HG03064 (cell line): ENCODE data around the gene SHC4.
"Not testable (repeated sequence)": the region's sequence is repeated elsewhere in the genome, so short reads cannot be mapped to it uniquely, and the experiment has no call there.

ENCODE experiments used
- ATAC-seq: cut with Tn5 transposase; IDR thresholded peaks from one replicate; pipeline ENCODE4 v1.9.1; 2021; ENCODE audit warnings: low read depth; ENCODE audit not compliant: unreplicated experiment

The SHC4 gene

GRCh38 chr15:48963524-48964113, at the start of gene SHC4:
SHC4 (minus strand) TSS chr15:48963919; CDS start chr15:48963015, 904 bp downstream.
- ATAC-seq: no peak

GRCh38 chr15:48999314-48999713, 35.6 kb upstream of the SHC4 start:
- no peak for ATAC-seq

DNA sequence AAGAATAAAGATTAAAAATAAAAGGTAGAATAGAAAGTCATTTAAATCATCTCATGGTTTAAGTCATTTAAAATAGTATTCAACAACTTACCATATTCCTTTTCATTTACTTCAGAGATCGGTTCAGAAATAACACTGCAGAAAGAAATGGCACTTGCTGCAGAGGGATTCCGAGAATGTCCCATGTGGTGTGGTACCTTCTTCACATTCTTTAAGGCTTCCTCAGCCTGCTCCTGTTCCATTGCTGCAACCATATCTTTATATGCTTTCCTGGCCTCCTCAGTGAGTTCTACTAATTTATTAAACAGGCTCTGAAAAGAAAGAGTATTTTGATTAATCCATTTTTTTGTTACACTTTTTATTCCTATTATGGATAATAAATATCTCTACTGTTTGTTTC, 32.6 kb upstream of the SHC4 start:
- ATAC-seq: no peak

DNA sequence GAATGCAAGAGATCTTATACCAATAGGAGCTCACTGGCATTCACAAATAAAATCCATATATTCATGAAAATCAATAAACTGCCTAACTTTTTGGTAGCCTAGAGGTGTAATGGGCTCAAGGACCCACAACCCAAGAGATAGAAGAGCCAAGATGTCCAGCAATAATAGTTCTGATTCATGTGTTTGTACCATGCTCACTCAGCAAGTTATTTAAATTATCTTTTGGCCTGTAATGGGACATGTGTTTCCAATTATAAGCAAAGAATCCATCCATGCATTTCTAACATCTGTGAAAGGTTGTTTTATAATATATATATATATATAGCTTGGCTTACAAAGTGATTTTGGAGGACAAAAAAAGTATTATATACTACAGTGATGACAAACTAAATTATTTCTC, 29.7 kb upstream of the SHC4 start:
- no peak for ATAC-seq

GRCh38 chr15:48992545-48992944, 28.8 kb upstream of the SHC4 start:
- peak; percentile 69 for ATAC-seq

- ATAC-seq: no peak
Observed at GRCh38 chr15:48992096-48992495, 28.4 kb upstream of the SHC4 start.

DNA sequence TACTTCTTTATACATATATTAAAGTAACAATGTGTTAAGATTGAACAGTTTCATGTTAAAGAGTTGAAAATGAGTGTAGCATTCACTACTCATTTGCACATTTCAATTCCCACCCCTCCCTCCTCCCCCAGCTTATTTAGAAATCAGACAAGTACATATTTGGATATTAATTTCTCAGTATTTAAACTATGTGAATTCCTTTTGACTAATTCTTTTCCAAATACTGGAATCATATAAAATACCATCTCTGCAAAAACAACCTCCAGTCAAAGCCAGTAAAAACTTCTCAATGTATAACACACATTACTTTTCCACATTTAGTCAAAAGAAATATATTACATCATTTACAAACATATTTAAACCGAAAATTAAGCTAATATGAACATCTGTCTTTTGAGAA, 25.5 kb upstream of the SHC4 start:
- ATAC-seq: no peak

GRCh38 chr15:48987142-48987541, 23.4 kb upstream of the SHC4 start:
- no peak for ATAC-seq

DNA sequence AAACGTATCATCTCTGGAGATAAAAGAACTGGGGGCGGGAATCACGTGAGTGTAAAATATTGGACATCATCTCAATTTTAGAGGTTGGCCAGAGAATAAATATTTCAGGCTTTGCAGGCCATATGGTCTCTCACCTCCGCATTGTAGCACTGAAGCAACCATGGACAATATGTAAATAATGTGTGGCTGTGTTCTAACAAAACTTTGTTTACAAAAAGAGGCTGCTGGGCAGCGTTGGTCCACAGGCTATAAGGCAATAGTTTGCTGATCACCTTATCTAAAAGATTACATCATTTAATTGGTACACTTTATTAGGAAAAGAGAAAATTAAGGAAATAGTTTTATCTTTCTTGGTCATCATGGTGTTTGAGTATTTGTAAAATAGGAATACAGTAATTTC, 22.5 kb upstream of the SHC4 start:
- no peak for ATAC-seq

DNA sequence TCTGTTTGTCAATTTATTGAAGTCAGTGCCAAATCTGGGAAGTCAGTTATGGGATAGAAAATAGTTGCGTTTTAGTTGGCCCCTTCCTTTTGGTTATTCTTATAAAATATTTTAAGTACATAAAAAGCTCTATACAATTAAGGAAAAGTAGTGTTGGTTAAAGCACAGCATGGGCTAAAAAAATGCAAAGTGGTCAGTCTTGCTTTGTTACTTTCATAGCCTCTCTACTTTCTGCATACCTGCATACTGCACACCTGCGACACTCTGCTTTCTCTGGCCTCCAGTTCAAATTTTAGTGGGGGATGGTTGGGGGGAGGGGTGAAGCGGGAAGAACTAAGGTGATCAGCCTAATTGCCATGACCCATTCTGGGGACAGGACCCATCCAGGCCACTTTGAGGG, 21.8 kb upstream of the SHC4 start:
- ATAC-seq: no peak

DNA sequence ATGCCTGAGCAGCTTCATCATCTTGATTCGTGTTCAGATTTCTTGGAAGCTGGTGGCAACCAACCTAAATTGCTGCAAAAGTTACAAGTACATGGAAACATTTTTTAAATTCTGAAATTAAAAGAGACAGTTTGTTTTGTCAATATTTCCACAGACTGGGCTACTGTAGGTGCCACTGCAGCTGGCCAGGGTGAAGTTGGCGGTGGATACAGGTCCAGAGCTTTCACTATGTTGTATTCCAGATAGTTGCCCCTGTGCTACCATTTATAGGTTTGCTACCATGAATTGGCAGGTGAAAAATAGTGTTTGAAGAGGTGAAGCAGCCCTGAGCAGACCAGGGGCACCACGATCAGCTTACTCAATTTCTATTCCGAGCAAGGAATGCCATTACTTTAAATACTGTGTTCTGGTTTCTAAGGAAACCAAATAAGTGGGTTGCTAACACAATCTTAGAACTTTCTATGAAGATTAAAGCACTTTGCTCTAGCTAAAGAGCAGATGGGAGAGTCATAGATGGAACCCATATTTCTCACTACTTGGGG, 21.2 kb upstream of the SHC4 start:
- no peak for ATAC-seq

- ATAC-seq: no peak
Observed at GRCh38 chr15:48984021-48984710, 20.4 kb upstream of the SHC4 start.

DNA sequence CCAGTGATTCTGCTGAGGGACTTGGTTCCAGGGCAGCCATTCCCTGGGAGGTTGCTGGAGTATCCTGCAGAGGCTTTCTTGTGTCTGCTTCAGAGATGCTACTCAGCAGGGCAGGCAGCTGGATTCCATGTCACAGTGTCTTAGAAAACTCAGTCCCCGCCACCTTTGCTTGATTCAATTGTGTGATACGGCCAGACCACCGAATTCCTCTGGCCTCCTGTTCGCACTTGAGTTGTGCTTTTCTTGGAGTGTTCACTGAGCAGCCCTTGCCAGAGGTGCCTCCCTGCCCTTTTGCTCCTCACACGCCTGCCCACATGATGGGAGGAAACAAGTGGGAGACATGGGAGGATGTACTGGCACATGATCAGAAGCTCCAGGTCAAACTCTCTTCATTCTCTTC, 19.6 kb upstream of the SHC4 start:
- no peak for ATAC-seq

- ATAC-seq: no peak
Observed at GRCh38 chr15:48981941-48982340, 18.2 kb upstream of the SHC4 start.

DNA sequence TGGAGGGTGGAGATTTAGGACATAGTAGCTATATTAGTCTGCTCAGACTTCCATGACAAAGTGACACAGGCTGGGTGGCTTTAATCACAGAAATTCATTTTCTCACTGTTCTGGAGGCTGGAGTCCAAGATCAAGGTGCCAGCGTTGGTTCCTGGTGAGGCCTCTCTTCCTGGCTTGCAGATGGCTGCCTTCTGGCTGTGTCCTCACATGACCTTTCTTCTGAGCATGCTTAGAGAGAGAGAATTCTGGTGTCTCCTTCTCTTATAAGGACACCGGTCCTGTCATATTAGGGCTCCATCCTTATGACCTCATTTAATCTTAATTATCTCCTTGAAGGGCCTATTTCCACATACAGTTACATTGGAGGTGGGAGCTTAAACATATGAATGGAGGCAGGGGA, 14.9 kb upstream of the SHC4 start:
- ATAC-seq: no peak

- no peak for ATAC-seq
Observed at GRCh38 chr15:48976444-48977088, 12.8 kb upstream of the SHC4 start.

GRCh38 chr15:48975472-48976419, 12.0 kb upstream of the SHC4 start:
- ATAC-seq: peak; percentile 84

GRCh38 chr15:48974882-48975281, 11.2 kb upstream of the SHC4 start:
- ATAC-seq: no peak

DNA sequence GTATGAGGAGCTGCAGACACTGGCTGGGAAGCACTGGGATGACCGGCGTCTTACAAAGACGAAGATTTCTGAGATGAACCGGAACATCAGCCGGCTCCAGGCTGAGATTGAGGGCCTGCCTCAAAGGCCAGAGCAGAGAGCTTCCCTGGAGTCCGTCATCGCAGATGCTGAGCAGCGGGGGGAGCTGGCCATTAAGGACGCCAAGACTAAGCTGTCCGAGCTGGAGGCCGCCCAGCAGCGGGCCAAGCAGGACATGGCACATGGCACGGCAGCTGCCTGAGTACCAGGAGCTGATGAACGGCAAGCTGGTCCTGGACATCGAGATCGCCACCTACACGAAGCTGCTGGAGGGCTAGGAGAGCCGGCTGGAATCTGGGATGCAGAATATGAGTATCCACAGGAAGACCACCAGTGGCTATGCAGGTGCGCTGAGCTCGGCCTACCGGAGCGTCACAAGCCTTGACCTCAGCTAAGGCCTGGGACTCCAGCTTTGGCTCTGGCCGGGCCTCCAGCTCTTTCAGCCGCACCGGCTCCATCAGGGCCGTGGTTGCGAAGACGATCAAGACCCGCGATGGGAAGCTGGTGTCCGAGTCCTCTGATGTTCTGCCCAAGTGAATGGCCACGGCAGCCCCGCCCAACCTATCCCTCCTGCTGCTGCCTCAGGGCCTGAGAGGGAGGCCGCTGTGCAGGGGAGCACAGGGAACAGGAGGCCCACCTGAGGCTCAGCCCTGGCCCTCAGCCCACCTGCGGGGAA, 9.2 kb upstream of the SHC4 start:
- no peak for ATAC-seq

- ATAC-seq: not testable (repeated sequence)
Observed at GRCh38 chr15:48970926-48971325, 7.2 kb upstream of the SHC4 start.
